NCI-H1694 (cell line): ENCODE results near the gene EXOC2.
"Not testable (repeated sequence)": the region's sequence is repeated elsewhere in the genome, so short reads cannot be mapped to it uniquely, and the experiment has no call there.

Source experiments
- DNase-seq: peaks from one replicate; lab custom pipeline; 2025; lab: John Stamatoyannopoulos, UW

Gene EXOC2

GRCh38 chr6:635233-635632 lies 57.7 kb downstream of the EXOC2 start:
- DNase-seq, result no peak

GRCh38 chr6:633611-634010 lies 59.3 kb downstream of the EXOC2 start:
- DNase-seq, result no peak

GRCh38 chr6:628766-629165 lies 64.2 kb downstream of the EXOC2 start:
- no peak for DNase-seq

DNA sequence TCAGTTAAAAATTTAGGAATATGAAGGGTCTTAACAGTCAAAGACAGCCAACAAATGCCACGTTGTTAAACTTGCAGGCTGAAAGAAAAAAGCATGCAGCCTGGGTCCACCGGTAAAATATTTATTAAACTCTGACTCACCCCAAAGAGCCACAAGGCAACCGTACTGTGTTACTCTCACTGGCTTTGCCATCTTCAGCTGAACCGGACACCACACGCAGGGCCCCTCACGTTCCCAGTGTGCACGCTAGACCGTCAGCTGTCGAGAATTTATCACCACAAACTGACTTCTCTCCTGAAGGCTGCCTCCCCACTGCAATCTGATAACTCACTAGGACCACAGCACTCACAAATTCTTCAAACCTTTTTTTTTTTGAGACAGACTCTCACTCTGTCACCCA lies 66.7 kb downstream of the EXOC2 start:
- no peak for DNase-seq

DNA sequence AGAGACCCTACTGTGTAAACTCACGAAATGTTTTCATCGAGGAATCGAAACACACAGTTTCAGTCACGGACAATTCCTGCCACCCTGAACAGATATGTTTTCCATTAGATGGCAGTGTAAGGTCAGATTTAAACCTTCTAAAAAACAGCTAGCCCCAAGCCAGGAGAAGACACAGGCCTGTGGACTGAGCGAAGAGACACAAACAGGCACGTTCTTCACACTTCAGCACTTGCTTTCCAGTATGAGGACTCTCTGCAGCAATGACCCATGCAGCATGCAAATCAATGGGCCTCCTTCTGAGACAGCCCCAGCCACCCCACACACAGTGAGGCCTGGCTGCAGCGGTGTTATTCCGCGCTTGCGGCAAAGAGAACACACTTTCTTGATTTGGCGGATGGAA lies 68.0 kb downstream of the EXOC2 start:
- DNase-seq, result no peak

- DNase-seq, result no peak
These were observed 70.5 kb downstream of the EXOC2 start for GRCh38 chr6:622462-622861.

GRCh38 chr6:621931-622330 lies 71.0 kb downstream of the EXOC2 start:
- no peak for DNase-seq

- no peak for DNase-seq
These were observed 72.0 kb downstream of the EXOC2 start for GRCh38 chr6:620950-621349.

DNA sequence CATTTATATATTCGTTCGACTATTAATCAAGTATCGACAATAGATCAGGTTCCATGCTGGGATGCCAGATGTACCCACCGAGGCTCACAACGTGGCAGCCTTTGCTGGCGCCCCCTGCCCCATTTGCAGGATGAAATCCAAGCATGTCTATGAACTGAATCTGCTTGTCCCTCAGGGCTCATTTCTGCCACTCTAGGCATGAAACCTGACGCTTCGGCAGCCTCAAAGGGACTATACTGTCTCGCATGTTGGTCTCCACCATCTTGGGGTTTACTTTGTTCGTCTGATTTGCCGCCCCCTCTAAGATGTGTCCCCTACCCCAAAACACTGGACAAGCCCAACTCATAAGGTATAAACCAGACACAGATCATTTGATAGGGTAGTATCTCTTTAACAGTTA lies 72.8 kb downstream of the EXOC2 start:
- no peak for DNase-seq

DNA sequence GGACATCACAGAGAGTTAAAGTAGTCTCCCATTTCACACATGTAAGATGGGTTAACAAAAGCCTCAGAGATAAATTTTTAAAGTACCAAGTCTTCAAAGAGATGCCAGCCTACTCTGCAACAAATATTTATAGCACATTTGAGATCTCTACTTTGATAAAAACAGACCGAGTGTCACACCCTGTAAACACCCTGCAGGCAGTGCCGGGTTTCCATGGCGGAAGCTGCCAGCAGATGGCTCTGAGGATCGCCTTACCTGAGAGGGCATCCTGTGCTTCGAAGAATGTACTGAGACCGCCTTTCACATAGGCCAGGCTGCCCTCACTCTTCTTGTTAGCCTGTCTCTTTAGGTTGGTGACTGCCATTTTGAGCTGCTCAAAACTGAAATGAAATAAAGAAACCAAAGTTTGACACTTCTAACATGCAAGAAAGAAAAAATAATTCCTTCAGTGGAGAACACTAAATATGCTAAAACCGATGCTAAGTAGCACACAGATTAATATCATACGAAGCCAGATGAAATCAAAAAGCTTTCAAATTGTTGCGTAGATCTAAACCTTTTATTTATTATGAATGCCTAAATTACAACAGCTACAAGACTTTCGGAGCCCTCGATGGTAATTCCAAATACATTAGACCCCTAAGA lies 75.4 kb downstream of the EXOC2 start:
- DNase-seq, result no peak

DNA sequence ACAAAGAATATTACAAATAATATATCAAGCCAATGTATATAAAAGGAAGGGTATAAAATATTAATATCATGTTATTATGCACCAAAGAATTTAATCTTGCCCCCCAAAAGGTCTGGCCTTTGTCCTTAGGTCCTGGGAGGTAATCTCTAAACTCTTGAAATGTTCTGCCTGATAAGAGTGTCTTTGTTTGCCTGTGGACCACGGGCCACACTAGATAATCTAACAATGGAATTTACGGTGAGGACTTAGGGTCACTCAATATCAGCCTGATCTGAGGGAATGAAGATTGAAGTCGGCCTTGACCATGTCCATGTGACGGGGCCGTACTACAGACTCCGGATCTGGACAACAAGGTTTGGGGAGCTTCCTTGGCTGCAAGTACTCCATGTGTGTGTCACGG lies 79.0 kb downstream of the EXOC2 start:
- DNase-seq, result no peak

- no peak for DNase-seq
These were observed 81.0 kb downstream of the EXOC2 start for GRCh38 chr6:611928-612327.

GRCh38 chr6:610882-611281 lies 82.1 kb downstream of the EXOC2 start:
- DNase-seq, result no peak

DNA sequence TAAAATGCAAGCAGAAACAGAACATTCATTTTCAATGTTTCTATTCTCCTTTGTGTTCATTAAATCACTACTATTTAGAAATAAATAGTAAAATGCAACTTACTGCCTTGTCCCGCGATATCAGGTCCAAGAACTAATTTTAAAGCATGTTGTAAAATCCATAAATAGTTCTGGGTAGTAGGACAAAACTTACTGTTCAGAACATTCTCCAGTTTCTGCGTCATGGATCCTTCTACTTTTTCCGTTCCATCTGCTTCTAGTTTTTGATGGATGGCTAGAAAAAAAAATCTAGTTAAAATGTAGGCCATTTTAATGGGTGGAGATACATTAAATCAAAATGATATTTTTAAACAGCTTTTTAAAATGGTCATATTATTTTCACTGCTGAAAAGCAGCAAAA lies 83.0 kb downstream of the EXOC2 start:
- DNase-seq, result no peak

- no peak for DNase-seq
These were observed 86.0 kb downstream of the EXOC2 start for GRCh38 chr6:606829-607379.

GRCh38 chr6:605895-606294 lies 87.0 kb downstream of the EXOC2 start:
- DNase-seq, result not testable (repeated sequence)

- DNase-seq, result no peak
These were observed 88.4 kb downstream of the EXOC2 start for GRCh38 chr6:604579-604978.

GRCh38 chr6:603265-603664 lies 89.7 kb downstream of the EXOC2 start:
- DNase-seq, result no peak

GRCh38 chr6:599576-600448 lies 93.1 kb downstream of the EXOC2 start:
- no peak for DNase-seq

DNA sequence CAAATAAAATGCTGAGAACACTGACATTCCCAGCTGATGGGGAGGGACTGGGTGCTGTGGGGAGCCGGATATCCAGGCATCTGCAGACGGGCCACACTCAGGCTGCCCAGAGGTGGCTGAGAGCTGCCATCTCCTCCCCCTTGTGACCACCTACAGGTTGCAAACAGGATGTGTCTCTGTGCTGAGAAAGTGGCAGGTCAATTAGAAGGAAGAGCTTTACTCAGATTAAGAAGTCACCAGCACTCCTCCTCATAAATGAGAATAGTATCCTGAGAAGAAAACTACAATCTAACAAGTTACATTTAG lies 99.1 kb downstream of the EXOC2 start:
- no peak for DNase-seq

DNA sequence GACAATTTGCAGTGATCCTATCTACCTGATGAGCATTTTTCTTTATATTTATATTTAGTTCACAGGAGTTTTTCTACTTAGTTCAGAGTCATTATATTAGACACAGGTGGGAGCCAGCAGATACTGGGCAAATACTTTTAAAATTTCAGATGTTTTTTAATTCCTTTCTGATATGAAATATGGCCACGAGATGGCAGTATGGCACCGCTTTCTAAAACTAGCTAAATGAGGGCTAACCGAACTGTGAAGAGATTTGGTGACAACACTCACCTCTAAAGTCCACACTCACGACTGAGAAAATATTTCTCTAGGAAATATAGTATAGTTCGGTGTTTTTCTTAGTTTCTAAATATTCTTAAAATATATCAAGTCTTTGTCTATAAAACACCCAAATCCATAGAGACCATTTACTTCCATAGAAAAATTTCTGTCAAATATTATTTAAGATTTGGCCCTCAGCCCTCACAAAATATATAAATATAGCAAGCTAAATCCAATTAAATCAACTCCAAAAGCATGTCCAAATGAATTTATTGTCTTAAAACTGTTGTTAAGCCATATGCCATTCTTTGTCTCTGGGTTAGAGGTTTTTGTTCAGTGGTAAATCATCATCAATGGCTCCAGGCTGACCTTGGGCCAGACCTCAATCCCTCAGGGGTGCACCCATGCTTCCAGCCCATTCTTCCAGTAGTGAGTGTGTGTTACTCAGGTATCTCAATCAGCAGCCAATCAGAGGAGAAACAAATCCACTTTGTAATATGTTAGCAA lies 99.6 kb downstream of the EXOC2 start:
- peak; percentile 56 for DNase-seq

- DNase-seq, result no peak
These were observed 103.8 kb downstream of the EXOC2 start for GRCh38 chr6:589090-589489.

GRCh38 chr6:586553-586952 lies 106.4 kb downstream of the EXOC2 start:
- no peak for DNase-seq
